Effector memory CD8-positive, alpha-beta T cell (primary cell): Measurements from ENCODE around the gene MAP3K5.
"Not testable (repeated sequence)": the region's sequence is repeated elsewhere in the genome, so short reads cannot be mapped to it uniquely, and the experiment has no call there.

Source experiments
- ATAC-seq: fragments of 150-1000 bp; cut with Tn5 transposase; replicated peaks from 2 replicates; pipeline ENCODE4 v1.10.0; 2021; ENCODE audit warnings: mild to moderate bottlenecking, moderate library complexity
- DNase-seq, 3 experiments: peaks; one replicate each; pipeline ENCODE4 v3.0.0; 2021
- H3K27ac Mint-ChIP-seq, 2 donors: one replicate each; pipeline ENCODE4 v1.8.0; 2022; ENCODE audit warnings: mild to moderate bottlenecking in 2 of 2, mixed read lengths in 2 of 2, moderate library complexity in 2 of 2
- H3K27me3 Mint-ChIP-seq, 2 donors: one replicate each; pipeline ENCODE4 v1.8.0; 2022; ENCODE audit warnings: mixed read lengths in 2 of 2
- H3K36me3 Mint-ChIP-seq: one replicate; pipeline ENCODE4 v1.8.0; 2022; ENCODE audit warnings: mild to moderate bottlenecking, moderate library complexity, mixed read lengths; ENCODE audit not compliant: insufficient read depth
- H3K4me1 Mint-ChIP-seq, 2 donors: one replicate each; pipeline ENCODE4 v1.8.0; 2022; ENCODE audit warnings: low read depth in 2 of 2, mixed read lengths in 2 of 2
- H3K4me3 Mint-ChIP-seq, 2 donors: one replicate each; pipeline ENCODE4 v1.8.0; 2022; ENCODE audit warnings: mild to moderate bottlenecking in 2 of 2, mixed read lengths in 2 of 2, moderate library complexity in 2 of 2
- H3K9me3 Mint-ChIP-seq, 2 donors: one replicate each; pipeline ENCODE4 v1.8.0; 2022; ENCODE audit warnings: mixed read lengths in 2 of 2

MAP3K5 gene

DNA sequence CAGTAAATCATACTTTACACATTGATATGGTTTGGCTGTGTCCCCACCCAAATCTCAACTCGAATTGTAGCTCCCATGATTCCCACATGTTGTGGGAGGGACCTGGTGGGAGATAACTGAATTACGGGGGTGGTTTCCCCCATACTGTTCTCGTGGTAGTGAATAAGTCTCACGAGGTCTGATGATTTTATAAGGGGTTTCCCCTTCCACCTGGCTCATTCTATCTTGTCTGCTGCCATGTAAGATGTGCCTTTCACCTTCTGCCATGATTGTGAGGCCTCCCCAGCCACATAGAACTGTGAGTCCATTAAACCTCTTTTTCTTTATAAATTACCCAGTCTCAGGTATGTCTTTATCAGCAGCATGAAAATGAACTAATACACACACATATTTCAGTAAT is 79.6 kb downstream of the MAP3K5 start:
- H3K9me3 Mint-ChIP-seq, ATAC-seq, H3K27me3 Mint-ChIP-seq, H3K27ac Mint-ChIP-seq, H3K4me3 Mint-ChIP-seq, DNase-seq, H3K36me3 Mint-ChIP-seq: not testable (repeated sequence)
- H3K4me1 Mint-ChIP-seq: peaks cover 20 to 35% of the 10 kb centered on the region in 2 donors

DNA sequence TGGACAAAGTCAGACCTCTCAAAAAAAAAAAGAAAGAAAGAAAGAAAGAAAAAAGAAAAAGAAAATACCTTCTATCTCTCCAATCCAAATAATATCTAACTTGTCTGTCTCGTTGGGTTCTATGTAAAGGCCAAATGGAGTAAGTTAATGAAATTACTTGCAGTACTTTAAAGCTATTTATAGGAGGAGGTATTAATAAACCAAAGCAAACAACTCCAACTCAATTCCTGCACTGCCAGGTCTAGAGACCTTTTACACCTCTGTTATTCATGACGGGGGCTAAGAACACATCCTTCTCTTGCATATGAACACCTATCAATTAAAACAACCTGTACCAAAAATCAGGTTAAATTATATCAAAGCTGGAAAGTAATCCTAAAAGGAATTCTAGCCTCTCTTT is 80.6 kb downstream of the MAP3K5 start:
- Mint-ChIP-seq H3K36me3 (peaks cover 2% of the 10 kb centered on the region), H3K4me1 (peaks cover 22 to 39% of the 10 kb centered on the region in 2 donors), H3K4me3 (no peak overlapping the region), H3K27me3 (no peaks in the 10 kb centered on the region), H3K9me3 (no peaks in the 10 kb centered on the region), H3K27ac (peak overlapping the region; percentile 64 to 70)
- ATAC-seq: no peak
- DNase-seq: no peak

DNA sequence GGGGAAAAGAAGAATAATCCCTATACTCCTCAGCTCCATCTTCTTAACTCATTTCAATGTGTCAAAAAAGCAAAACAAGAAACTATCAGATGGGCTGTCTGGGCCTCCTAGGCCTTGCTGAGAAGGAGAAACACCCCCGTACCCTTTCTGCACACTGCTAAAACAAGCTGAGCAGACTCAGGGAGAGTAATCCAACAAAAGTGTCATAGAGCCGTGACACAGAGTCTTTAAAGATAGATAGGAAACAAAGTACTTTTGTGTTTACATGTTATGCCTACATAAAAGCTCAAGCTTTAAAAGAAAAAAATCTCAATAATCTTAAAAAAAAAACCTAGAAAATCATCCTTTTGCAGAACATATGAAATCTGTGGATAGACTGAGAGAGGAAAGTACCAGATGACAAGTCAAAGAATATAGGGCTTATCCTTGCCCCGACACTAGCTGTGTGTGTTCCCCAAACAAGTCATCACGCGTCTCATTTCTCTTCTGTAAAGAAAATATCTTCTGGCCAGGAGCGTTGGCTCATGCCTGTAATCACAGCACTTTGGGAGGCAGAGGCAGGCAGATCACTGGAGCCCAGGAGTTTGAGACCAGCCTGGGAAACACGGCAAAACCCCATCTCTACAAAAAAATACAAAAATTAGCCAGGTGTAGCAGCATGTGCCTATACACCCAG is 81.3 kb downstream of the MAP3K5 start:
- H3K4me3 Mint-ChIP-seq: no peak overlapping the region
- H3K9me3 Mint-ChIP-seq: no peaks in the 10 kb centered on the region
- peaks cover 2% of the 10 kb centered on the region for H3K36me3 Mint-ChIP-seq
- no peak for ATAC-seq
- DNase-seq: no peak
- peak overlapping the region; percentile 64 to 70 for H3K27ac Mint-ChIP-seq
- peaks cover 24 to 44% of the 10 kb centered on the region in 2 donors for H3K4me1 Mint-ChIP-seq
- H3K27me3 Mint-ChIP-seq: no peaks in the 10 kb centered on the region

DNA sequence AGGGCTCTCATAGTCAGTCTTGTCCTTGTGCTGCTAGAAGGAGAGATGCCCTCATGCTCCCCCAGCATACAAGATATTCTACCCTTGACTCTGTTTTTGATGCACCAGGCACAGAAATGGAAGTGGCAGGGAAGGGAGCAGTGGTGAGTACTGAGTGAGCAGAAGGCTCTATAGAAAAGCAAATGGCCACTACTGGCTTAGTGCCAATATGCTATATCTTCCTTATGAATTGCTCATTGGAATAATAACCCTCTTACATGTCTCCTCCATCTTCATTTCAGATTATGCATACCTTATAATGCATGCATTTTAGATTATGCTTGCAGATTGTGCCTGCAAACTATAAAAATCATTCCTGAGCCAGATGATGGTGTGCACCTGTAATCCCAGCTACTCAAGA is 82.8 kb downstream of the MAP3K5 start:
- no peaks in the 10 kb centered on the region for H3K27me3 Mint-ChIP-seq
- peak overlapping the region; percentile 44 to 73 for H3K27ac Mint-ChIP-seq
- peaks cover 4% of the 10 kb centered on the region for H3K36me3 Mint-ChIP-seq
- H3K4me3 Mint-ChIP-seq: no peak overlapping the region
- ATAC-seq (no peak), DNase-seq (no peak)
- H3K9me3 Mint-ChIP-seq: no peaks in the 10 kb centered on the region
- peaks cover 17 to 44% of the 10 kb centered on the region in 2 donors for H3K4me1 Mint-ChIP-seq

DNA sequence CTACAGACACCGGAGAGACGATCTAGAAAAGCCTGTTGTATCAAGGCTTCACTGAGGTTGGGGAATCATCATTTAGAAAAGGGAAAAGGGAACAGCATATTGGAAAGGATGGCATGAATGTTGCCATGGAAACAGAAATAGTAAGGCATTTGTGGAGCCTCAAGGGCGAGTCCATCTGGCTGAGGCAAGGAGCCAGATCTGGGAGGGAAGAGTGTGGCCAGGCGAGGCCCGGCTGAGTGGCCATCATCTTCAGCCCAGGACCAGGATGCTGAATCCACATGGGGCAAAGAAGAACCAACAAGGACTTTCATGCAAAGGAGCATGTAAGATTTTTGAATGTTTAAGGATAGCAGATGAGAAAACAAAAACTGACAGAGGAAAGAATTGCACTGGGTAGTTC is 85.8 kb downstream of the MAP3K5 start:
- H3K27ac Mint-ChIP-seq: peak overlapping the region in 1 of 2 donors; percentile 50
- H3K4me3 Mint-ChIP-seq: no peak overlapping the region
- H3K36me3 Mint-ChIP-seq: peaks cover 4% of the 10 kb centered on the region
- DNase-seq: no peak
- ATAC-seq: no peak
- H3K4me1 Mint-ChIP-seq: peaks cover 20 to 47% of the 10 kb centered on the region in 2 donors
- H3K27me3 Mint-ChIP-seq: no peaks in the 10 kb centered on the region
- no peaks in the 10 kb centered on the region for H3K9me3 Mint-ChIP-seq

DNA sequence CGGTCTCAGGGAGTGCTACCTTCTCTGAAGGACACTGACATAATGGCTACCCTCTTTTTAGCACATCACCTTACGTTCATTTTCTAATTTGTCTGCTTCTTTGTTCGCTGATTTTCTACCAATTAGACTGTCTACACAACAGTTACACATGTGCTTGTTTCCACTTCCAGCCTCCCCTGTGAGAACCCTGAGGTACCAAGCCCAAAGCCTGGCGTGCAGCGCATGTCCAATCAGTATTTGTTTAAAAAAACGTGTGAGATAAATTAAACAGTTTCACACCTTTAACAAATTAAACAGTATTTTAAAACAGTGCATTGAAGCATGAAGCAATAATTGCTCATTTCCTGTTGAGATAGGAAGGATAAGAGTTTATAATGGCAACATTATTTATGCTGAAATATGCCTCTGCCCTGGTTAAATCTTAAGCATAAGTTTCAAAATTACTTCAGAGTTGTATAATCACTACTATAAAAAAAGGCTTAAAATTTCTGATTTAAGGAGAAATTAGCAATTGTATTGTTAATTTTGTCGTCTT is 88.9 kb downstream of the MAP3K5 start:
- DNase-seq (no peak), ATAC-seq (peak; percentile 26)
- H3K9me3 Mint-ChIP-seq: no peaks in the 10 kb centered on the region
- H3K36me3 Mint-ChIP-seq: peaks cover 8% of the 10 kb centered on the region
- no peaks in the 10 kb centered on the region for H3K27me3 Mint-ChIP-seq
- peak overlapping the region in 1 of 2 donors; percentile 59 for H3K27ac Mint-ChIP-seq
- H3K4me3 Mint-ChIP-seq: peak overlapping the region in 1 of 2 donors; percentile 35
- H3K4me1 Mint-ChIP-seq: peaks cover 33 to 59% of the 10 kb centered on the region in 2 donors

DNA sequence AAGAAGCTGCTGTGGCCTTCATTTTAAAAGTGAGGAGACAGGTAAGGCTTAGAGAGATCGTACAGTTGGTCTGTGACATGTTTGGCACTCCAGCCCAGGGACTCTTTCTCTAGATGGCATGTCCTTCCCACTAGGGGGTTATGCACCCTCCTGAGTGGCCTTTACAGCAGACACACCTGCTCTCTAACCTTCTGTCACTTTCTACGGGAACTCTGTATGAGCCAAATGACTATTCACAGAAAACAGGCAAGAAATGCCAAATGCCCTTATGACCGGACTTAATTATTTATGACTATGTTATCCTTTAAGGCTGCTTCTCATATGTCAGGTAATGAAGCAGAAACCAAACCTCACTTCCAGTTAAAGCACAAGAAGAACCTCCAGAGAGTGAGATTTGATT is 91.2 kb downstream of the MAP3K5 start:
- Mint-ChIP-seq H3K4me3 (no peak overlapping the region), H3K4me1 (peaks cover 22 to 42% of the 10 kb centered on the region in 2 donors), H3K27me3 (no peaks in the 10 kb centered on the region), H3K9me3 (no peaks in the 10 kb centered on the region), H3K36me3 (peaks cover 30% of the 10 kb centered on the region), H3K27ac (no peak overlapping the region)
- DNase-seq: no peak
- ATAC-seq: no peak

DNA sequence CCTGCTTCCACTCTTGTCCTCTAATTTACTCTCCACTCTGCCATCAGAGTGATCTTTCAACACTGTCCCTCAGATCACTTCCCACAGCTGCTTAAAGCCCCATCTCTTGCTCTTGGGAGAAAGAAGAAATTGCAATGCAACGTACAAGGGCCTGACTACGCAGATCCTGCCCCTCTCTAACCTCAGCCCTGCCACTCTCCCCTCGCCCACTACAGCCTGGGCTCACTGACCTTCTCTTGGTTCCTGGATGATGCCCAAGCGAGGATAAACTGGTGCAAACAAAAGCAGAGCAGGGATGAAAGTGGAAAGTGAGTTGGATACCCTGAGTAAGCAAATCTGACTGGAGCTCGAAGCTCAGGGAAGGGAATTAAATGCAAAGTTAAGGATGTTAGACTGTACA is 92.9 kb downstream of the MAP3K5 start:
- H3K27ac Mint-ChIP-seq: peak overlapping the region in 1 of 2 donors; percentile 2

DNA sequence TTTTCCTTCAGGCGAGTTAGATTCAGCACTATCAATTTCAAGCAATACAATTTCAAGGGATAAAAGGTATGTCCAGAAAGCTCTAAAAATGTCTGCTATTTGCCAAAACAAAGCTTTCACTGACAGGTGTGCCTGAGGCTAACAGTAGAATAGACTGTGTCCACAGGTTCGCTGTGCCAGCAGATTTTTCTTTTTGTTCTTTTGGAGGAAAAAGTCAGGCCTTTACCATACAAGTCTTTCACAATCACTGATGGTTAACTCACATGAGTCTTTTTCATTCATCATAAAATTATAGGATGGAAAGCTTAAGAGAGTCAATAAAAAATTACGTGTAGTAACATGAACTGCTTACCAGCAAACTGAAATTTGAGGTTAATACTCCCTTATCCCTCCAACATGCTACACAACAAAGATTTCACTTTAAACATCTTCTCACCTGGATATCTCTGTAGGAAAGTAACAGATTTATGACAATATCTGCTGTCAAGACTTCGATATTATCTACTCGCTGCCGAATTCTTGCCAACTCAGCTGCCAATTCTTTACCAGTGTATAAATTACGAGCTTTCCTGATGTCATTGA is 95.4 kb downstream of the MAP3K5 start:
- Mint-ChIP-seq H3K9me3 (no peaks in the 10 kb centered on the region), H3K27ac (no peak overlapping the region), H3K4me3 (no peak overlapping the region), H3K36me3 (peaks cover 55% of the 10 kb centered on the region), H3K27me3 (no peaks in the 10 kb centered on the region), H3K4me1 (peaks cover 17 to 26% of the 10 kb centered on the region in 2 donors)
- ATAC-seq (no peak), DNase-seq (no peak)

More for the DNA sequence above, 92.9 kb downstream of the MAP3K5 start:
- DNase-seq: no peak
- no peaks in the 10 kb centered on the region for H3K9me3 Mint-ChIP-seq
- H3K36me3 Mint-ChIP-seq: peaks cover 37% of the 10 kb centered on the region
- no peak overlapping the region for H3K4me3 Mint-ChIP-seq
- H3K27me3 Mint-ChIP-seq: no peaks in the 10 kb centered on the region
- no peak for ATAC-seq
- H3K4me1 Mint-ChIP-seq: peaks cover 22 to 34% of the 10 kb centered on the region in 2 donors

DNA sequence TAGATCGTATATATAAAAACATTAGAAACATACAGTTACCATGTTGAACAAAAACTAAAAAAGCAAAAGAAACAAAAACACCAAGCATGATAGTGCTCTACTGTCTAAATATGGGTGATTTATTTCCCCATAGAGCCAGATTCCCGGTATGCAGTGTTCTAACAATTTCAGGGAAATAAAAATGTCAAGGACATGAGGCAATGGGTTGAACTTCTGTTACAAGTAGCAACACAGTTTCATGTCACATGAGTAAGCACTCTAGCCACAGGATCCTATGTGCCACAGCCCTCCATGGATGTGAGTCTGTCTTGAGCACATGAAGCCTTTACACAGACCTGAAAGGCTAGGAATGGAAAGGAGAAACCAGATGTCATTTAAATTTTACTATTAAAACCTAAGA is 96.0 kb downstream of the MAP3K5 start:
- DNase-seq (no peak), ATAC-seq (no peak)
- peak overlapping the region in 1 of 2 donors; percentile 65 for H3K27ac Mint-ChIP-seq
- H3K4me3 Mint-ChIP-seq: no peak overlapping the region
- H3K4me1 Mint-ChIP-seq: peaks cover 15 to 23% of the 10 kb centered on the region in 2 donors
- H3K36me3 Mint-ChIP-seq: peaks cover 61% of the 10 kb centered on the region
- no peaks in the 10 kb centered on the region for H3K27me3 Mint-ChIP-seq
- H3K9me3 Mint-ChIP-seq: no peaks in the 10 kb centered on the region

DNA sequence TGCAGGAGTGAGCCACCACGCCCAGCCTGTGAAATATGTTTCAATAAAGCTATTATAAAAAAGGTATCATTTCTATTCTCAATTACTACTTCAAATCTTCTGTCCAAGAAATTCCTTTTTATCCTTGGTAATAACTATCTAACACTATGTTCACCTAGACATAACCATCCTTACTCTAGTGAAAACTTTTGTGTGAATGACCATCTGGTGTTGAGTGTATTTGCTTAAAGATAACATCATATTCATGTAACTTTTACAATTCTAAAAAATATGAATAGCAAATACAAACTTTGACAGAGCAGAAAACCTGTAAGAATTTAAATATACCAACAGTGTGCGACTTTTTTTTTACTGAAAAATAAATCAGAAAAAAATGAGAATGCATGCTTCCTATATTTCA is 96.9 kb downstream of the MAP3K5 start:
- Mint-ChIP-seq H3K4me1 (peaks cover 11 to 19% of the 10 kb centered on the region in 2 donors), H3K9me3 (no peaks in the 10 kb centered on the region), H3K27ac (no peak overlapping the region), H3K27me3 (no peaks in the 10 kb centered on the region), H3K36me3 (peaks cover 67% of the 10 kb centered on the region), H3K4me3 (no peak overlapping the region)
- ATAC-seq (no peak), DNase-seq (no peak)

DNA sequence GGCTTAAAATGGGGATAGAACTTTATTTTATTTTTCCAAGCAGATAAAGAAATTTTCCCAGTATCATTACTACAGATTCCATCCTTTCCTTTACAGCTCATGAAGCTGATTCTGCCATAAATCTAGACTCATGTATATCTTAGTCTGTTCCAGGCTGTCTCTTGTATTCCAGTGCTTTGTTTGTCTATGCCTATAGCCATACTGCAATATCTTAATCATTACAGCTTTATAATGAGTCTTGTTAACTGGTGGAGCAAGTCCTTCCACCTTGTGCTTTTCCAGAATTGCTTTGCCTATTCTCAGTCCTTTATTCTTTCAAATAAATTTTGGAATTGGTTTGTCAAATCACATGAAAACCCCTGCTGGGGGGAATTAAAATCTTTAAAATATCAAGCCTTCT is 99.2 kb downstream of the MAP3K5 start:
- no peak for ATAC-seq

DNA sequence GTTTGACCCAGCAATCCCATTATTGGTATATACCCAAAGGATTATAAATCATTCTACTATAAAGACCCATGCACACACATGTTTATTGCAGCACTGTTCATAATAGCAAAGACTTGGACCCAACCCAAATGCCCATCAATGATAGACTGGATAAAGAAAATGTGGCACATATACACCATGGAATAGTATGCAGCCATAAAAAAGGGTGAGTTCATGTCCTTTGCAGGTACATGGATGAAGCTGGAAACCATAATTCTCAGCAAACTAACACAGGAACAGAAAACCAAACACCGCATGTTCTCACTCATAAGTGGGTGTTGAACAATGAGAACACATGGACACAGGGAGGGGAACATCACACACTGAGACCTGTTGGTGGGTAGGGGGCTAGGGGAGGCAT is 104.4 kb downstream of the MAP3K5 start:
- H3K27me3 Mint-ChIP-seq, H3K9me3 Mint-ChIP-seq, H3K4me3 Mint-ChIP-seq, ATAC-seq, H3K27ac Mint-ChIP-seq, DNase-seq: not testable (repeated sequence)
- Mint-ChIP-seq H3K4me1 (peaks cover 10 to 27% of the 10 kb centered on the region in 2 donors), H3K36me3 (peaks cover 37% of the 10 kb centered on the region)

More for the DNA sequence above, 99.2 kb downstream of the MAP3K5 start:
- no peak for DNase-seq
- Mint-ChIP-seq H3K9me3 (no peaks in the 10 kb centered on the region), H3K4me3 (no peak overlapping the region), H3K27ac (no peak overlapping the region), H3K4me1 (peaks cover 0 to 7% of the 10 kb centered on the region in 2 donors), H3K27me3 (no peaks in the 10 kb centered on the region), H3K36me3 (peaks cover 64% of the 10 kb centered on the region)

DNA sequence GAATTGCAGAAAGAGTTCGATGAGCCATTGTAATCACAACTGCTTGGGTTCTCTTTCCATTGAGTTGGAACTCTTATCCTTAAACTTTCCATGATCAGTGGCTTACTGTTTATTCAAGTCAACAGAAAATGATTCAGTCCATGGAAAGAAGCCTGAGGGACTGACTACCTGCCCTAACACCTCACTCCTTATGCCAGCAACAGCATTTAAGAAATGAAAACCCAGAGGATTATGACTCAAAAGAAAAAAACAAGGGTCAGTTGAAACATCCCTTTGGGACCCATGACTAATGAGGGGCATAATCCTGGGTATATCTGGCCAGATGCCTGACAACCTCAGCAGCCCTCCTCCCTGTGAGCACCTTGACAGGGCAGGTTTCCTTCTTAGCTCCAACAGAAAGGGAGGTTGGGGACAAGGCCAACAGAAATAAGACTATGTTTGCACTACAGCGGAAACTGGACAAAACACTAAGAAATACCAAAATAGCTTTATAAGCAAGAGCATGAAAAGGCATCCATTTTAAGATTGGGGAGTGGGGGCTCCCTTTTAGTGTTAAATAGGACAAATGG is 106.7 kb downstream of the MAP3K5 start:
- Mint-ChIP-seq H3K36me3 (peaks cover 19% of the 10 kb centered on the region), H3K4me1 (peaks cover 13 to 28% of the 10 kb centered on the region in 2 donors), H3K9me3 (no peaks in the 10 kb centered on the region), H3K27me3 (no peaks in the 10 kb centered on the region), H3K4me3 (no peak overlapping the region), H3K27ac (peak overlapping the region in 1 of 2 donors; percentile 1)
- no peak for ATAC-seq
- DNase-seq: no peak
